Hepatocyte (in vitro differentiated cells): ENCODE measurements around the gene CTNNAL1.

Experiments
- CTCF ChIP-seq: fragments of 200-600 bp; sonication (generic); IDR thresholded peaks from 2 replicates; pipeline ENCODE4 v1.5.1; 2016; ENCODE audit warnings: antibody characterized with exemption, mild to moderate bottlenecking; ENCODE audit not compliant: poor library complexity
- EZH2 ChIP-seq: fragments of 200-600 bp; sonication (generic); IDR thresholded peaks from 2 replicates; pipeline ENCODE4 v1.6.1; 2016; ENCODE audit warnings: antibody characterized with exemption, mild to moderate bottlenecking, borderline replicate concordance
- EZH2phosphoT487 ChIP-seq: fragments of 200-600 bp; sonication (generic); IDR thresholded peaks from one replicate; pipeline ENCODE4 v1.6.1; 2018; ENCODE audit warnings: antibody characterized with exemption, mild to moderate bottlenecking, low read depth, moderate library complexity; ENCODE audit not compliant: unreplicated experiment, severe bottlenecking

DNA sequence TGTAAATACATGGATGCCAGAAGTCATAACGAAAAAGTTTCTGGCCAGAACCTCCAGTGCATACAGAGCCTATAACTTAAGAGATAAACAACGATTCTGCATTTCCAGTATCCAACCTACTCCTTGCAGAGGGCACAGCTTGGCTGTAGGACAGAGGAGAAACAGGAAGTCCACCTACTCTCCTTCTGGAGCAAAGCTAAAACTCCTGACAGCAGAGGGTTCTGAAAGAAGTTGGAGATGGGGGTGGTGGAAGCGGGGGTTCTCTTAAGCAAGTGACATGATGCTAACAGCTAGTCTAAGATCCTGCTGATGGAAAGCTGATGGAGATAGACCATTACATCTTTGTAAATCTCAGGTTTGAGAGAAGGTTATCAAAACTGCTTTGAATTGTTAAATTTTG, 35.5 kb upstream of the CTNNAL1 start:
- TF ChIP-seq CTCF (no peak), EZH2 (no peak), EZH2phosphoT487 (no peak)
